T47D (cell line): ENCODE data around the gene TMEM183A.
"Not testable (repeated sequence)": the region's sequence is repeated elsewhere in the genome, so short reads cannot be mapped to it uniquely, and the experiment has no call there.

Experiments
- DNase-seq, 2 experiments: peaks; one replicate each; pipeline versions ENCODE4 v3.0.0 to v3.0.0-alpha.2; 2011 to 2012; ENCODE audit warnings: low read depth in 1 of 2, low spot score in 1 of 2
- JUND ChIP-seq: IDR thresholded peaks from 2 replicates; pipeline ENCODE4 v1.6.1; 2012; ENCODE audit warnings: low read depth
- in situ Hi-C: cut with HindIII; loops from 2 replicates; pipeline ENCODE4 v1.10.0; 2016; ENCODE audit warnings: low sequenced_read_pairs, low pct_unique_long_range_greater_than_20kb

The TMEM183A gene

DNA sequence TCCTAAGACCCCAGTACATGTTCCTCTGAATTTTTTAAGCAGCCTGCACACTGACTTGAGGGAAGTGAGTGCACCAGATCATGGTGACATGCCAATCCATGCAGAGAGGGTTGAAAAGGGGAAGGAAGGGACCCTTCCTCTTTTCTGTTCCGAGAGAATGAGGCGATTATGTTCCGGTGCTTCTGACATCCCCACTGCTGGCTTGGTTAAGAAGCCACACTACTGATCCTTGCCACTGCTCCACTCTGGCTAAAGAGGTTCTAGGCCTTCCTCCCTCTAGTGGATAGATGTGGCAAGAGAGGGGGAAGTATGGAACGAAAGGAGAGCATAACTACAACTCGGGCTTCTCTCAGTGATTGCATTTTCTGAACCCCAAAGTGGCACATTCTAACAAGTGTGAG lies 38.3 kb upstream of the TMEM183A start:
- in situ Hi-C loops = no loop called here
- TF ChIP-seq JUND = no peak
- peak; percentile 86 to 90 for DNase-seq

DNA sequence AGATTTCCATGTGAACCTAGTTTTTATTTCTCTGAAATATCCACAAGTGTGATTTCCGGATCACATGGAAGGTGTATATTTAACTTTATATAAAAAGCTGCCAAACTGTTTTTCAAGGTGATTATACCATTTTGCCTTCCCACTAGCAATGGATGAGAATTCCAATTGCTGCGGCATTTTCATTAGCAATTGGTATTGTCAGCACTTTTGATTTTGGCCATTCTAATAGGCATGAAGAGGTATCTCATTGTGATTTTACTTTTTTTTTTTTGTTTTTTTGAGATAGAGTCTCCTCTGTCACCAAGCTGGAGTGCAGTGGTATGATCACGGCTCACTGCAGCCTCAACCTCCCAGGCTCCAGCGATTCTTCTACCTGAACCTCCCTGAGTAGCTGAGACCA lies 35.1 kb upstream of the TMEM183A start:
- in situ Hi-C loops = no loop called here
- TF ChIP-seq JUND = no peak
- no peak for DNase-seq

DNA sequence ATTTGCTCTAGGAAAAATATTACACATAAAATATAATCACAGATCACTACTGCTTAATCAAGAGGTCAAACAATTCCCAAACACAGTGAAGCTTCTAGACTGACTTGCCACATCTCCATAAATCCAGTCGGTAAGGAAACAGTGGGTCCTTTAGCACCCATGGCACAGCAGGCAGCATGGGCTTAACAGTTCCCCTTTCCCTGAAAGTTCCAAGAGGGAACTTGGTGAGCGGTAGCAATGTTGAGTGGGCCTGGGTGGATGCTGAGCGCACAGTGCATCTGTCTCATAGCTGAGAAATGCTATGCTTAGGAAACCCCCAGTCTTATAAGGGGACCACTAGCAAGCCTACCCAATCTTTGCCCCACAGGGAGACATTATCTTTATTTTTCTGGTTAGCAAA lies 32.3 kb upstream of the TMEM183A start:
- DNase-seq = no peak
- TF ChIP-seq JUND = no peak
- in situ Hi-C loops = no loop called here

DNA sequence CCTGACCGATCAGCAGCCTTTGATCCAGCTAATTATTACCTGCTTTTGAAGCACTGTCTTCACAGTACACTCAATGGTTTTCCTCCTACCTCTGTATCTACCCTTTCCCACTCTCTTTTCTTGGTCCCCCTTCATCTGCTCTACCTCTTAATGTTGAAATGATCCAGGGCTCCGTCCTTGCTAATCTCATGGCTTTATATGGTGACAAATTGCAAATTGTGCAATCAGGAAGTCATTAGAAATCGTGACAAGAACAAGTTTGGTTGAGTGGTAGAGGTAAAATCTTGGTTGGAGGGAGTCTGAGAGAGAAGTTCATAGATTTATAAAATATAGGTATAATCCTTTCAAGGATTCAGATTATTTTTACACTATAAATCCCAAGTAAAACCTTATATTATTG lies 30.5 kb upstream of the TMEM183A start:
- DNase-seq = no peak
- no peak for TF ChIP-seq JUND
- in situ Hi-C loops = no loop called here

DNA sequence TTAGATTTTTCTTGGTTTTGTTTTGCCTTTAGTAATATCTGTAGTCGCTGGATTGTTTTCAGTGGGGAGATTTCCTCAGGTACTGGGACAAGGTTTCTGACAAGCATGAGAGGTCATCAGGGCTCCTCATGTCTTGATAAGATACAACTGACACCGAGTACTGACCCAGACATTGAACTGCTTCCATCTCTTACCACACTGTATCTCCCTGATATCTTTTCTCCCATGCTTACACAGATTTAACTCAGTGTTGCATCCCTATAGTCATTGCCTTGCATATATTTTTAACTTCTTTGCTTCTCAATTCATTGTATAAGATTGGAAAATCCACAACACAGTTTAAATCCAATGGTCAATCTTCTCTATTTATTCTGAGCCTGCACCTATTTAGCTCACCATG lies 27.7 kb upstream of the TMEM183A start:
- in situ Hi-C loops = no loop called here
- no peak for TF ChIP-seq JUND
- DNase-seq = no peak

DNA sequence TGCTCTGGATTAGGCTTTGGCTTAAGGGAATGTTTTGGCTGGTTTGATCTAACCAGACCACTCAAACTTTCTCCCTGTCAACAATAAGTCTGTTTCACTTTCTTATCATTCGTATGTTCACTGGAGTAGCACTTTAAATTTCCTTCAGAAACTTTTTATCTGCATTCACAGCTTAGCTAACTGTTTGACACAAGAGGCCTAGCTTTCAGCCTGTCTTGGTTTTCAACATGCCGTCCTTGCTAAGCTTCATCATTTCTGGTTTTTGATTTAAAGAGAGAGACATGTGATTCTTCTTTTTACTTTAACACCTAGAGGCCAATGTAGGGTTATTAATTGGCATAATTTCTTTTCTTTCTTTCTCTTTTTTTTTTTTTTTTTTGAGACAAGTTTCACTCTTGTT lies 25.2 kb upstream of the TMEM183A start:
- in situ Hi-C loops = no loop called here
- no peak for TF ChIP-seq JUND
- no peak for DNase-seq

DNA sequence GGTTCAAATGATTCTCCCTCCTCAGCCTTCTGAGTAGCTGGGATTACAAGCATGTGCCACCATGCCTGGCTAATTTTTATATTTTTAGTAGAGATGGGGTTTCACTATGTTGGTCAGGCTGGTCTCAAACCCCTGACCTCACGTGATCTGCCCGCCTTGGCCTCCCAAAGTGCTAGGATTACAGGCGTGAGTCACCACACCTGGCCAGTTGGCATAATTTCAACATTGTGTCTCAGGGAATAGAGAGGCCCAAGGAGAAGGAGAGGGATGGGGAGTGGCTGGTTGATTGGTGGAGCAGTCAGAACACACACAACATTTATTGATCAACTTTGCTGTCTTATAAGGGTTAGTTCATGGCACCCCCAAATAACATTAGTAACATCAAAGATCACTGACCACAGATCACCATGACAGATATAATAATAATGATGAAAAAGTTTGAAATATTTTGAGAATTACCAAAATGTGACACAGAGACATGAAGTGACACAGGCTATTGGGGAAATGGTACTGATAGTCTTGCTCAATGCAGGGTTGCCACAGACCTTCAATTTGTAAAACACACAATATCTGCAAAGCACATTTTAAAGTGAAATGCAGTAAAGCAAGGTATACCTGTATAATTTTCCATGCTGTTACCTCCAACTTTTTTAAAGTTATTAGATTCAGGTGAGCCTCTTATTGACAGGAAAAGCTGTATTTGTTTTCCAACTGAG lies 24.3 kb upstream of the TMEM183A start:
- in situ Hi-C loops = no loop called here

DNA sequence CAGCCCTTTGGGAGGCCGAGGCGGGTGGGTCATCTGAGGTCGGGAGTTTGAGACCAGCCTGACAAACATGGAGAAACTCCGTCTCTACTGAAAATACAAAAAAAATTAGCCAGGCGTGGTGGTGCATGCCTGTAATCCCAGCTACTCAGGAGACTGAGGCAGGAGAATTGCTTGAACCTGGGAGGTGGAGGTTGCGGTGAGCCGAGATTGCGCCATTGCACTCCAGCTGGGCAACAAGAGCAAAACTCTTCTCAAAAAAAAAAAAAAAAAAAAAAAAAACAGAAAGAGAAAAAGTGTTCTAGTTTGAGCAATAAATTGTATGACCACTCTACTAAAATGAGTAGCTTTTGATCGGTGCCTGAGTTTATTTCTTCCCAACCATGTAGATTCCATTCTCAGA lies 21.1 kb upstream of the TMEM183A start:
- DNase-seq, in situ Hi-C loops: not testable (repeated sequence)

More for the DNA sequence above, 24.3 kb upstream of the TMEM183A start:
- no peak for DNase-seq
- TF ChIP-seq JUND = no peak

DNA sequence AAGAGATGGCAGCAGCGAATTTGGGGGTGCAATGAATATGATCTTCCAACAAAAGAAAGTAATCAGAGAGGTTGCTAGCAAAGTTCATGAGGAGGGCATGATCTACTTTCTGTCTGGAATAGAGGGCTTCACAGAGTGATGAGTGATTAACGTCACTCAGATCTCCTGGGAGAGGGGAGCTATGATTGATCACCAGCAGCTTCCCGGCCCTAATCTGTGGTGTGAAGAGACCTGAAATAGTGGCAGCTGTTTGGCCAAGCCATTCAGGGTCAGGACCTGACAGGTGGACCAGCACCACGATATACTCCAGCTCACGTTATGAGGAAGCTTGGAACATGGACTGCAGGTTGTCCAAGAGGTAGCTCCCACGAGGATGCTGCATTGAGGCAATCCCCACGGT lies 19.9 kb upstream of the TMEM183A start:
- in situ Hi-C loops = no loop called here
- no peak for TF ChIP-seq JUND
- DNase-seq = no peak

DNA sequence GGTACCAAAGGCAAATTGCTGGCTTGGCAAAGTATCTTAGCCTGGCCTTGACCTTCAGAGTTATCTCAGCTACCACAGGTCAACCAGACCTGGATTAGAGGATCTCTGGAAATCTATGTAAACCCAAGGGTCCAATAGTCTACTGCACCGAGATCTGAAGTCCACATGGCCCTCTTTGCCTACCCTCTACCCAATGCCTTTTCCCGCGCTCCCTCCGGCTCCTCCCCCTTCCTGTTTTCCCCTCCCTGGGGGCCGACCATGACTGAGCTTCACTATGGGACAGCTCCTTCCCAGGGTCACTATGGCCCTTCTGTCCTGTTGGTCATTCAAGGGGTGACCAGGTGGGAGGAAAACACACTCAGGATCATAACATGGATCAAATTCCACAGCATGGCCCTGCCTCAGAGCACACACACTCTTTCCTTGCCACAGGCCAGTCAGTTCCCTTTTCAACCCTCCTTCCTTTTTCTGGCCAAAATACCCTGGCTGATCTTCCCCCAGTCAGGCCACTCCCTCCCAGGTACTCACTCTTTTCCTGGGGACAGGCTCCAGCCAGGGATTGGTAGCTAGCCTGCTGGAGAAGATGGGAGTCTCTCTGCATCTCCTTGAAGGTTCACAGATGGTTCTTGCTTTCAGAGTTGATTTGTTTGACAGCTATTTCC lies 19.1 kb upstream of the TMEM183A start:
- DNase-seq = no peak
- in situ Hi-C loops = no loop called here
- TF ChIP-seq JUND = no peak

DNA sequence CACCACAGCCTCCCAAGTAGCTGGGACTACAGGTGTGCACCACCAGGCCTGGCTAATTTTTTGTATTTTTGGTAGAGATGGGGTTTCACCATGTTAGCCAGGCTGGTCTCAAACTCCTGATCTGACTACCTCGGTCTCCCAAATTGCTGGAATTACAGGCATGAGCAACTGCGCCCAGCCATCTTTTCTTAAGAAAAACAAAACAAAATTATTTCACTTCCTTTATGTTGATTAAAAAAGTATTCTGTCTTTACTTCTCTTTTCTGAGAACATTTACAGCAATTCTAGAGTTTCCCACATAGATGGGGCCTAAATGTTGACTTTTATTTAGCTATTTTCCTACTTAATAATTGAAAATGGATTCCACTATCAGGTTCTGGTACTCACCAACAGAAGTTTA lies 17.3 kb upstream of the TMEM183A start:
- TF ChIP-seq JUND = no peak
- no peak for DNase-seq
- in situ Hi-C loops = no loop called here

DNA sequence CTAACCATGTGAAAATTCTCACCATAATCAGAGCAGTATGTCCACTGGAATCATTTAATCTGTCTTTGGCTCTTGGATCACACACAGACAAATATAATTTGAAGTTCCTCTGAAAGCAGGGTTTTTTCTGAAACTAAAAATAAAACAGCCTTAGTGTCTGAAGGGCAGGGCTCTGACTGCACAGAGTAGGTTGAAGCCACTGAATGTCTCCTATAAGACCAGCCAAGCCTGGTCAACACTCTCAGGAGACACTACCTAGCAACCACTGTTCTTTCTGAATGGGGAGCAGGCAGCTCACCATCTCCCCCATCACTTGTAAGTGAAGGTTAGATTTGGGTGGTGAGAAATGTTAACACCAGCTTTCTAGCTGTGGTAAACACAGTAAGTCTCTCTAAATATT lies 16.1 kb upstream of the TMEM183A start:
- in situ Hi-C loops = no loop called here
- no peak for DNase-seq
- TF ChIP-seq JUND = no peak

DNA sequence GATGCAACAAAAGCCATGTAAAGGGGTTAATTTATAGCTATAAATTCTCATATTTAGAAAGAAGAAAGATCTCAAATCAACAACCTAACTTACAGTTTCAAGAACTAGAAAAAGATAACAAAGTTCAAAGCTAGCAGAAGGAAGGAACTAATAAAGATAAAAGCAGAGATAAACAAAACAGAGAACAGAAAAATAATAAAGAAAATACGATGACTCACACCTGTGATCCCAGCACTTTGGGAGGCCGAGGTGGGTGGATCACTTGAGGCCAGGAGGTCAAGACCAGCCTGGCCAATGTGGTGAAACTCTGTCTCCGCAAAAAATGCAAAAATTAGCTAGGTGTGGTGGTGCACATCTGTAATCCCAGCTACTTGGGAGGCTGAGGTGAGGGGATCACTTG lies 12.4 kb upstream of the TMEM183A start:
- in situ Hi-C loops = no loop called here
- no peak for DNase-seq

More for the DNA sequence above, 12.4 kb upstream of the TMEM183A start:
- TF ChIP-seq JUND = no peak
